Adrenal gland (tissue), 5 donors: ENCODE results near the gene UBASH3B.

Source experiments
- CTCF ChIP-seq, 6 experiments: fragments of 450-650 bp in 4 of 6; fragments of 200-600 bp in 2 of 6; sonication (generic) in 1 of 6; IDR thresholded peaks; 1 replicate in 5 of 6; 2 replicates in 1 of 6; pipeline versions ENCODE4 v1.5.1 to v1.8.0; 2016 to 2021; ENCODE audit warnings: antibody characterized with exemption in 6 of 6, mild to moderate bottlenecking in 2 of 6, moderate library complexity in 1 of 6
- POLR2A ChIP-seq, 2 donors: fragments of 450-650 bp; IDR thresholded peaks; one replicate each; pipeline ENCODE4 v1.6.1; 2017; ENCODE audit warnings: antibody characterized with exemption in 2 of 2, mild to moderate bottlenecking in 2 of 2, moderate library complexity in 1 of 2
- donor health status: DM: no; HTN: no; CAD: no.

- TF ChIP-seq POLR2A (IDR thresholded peaks at IDR 0.05) (no peak), CTCF (IDR thresholded peaks at IDR 0.05) (no peak)
These were observed 165.6 kb downstream of the UBASH3B start for GRCh38 chr11:122821169-122821568.
